CD4-positive, CD25-positive, alpha-beta regulatory T cell (primary cell): Measurements from ENCODE around the gene CSK. TPM values are rescaled to one million over a fixed set of nuclear protein-coding genes. Genes with fewer than 3 reads are reported as not detected.

ENCODE experiments used
- ATAC-seq, 2 donors: fragments of 150-1000 bp; cut with Tn5 transposase; one replicate each; pipeline ENCODE4 v1.10.0; 2021; ENCODE audit warnings: low read depth in 2 of 2, moderate number of reproducible peaks in 2 of 2, moderate library complexity in 1 of 2
- DNase-seq, 3 donors: peaks; one replicate each; pipeline versions ENCODE4 v3.0.0 to v3.0.0-alpha.2; 2012 to 2022; ENCODE audit warnings: mixed read lengths in 1 of 3
- H3K27ac ChIP-seq: one replicate; pipeline ENCODE4 v1.7.0; 2013; ENCODE audit warnings: mild to moderate bottlenecking, low read length; ENCODE audit not compliant: insufficient read depth, poor library complexity, severe bottlenecking
- H3K27me3 ChIP-seq: one replicate; pipeline ENCODE4 v1.7.0; 2013; ENCODE audit warnings: low read length; ENCODE audit not compliant: control insufficient read depth, insufficient read depth
- H3K36me3 ChIP-seq: one replicate; pipeline ENCODE4 v1.7.0; 2013; ENCODE audit warnings: mild to moderate bottlenecking, low read length, moderate library complexity; ENCODE audit not compliant: control insufficient read depth, insufficient read depth
- H3K4me1 ChIP-seq: 2 replicates; pipeline ENCODE4 v1.7.0; 2013; ENCODE audit warnings: mild to moderate bottlenecking, low read length; ENCODE audit not compliant: insufficient read depth, control insufficient read depth, poor library complexity, severe bottlenecking
- H3K4me3 ChIP-seq: one replicate; pipeline ENCODE4 v1.7.0; 2013; ENCODE audit warnings: low read depth, mild to moderate bottlenecking, low read length, moderate library complexity
- H3K9me3 ChIP-seq, 2 experiments: 1 replicate in 1 of 2; 2 replicates in 1 of 2; pipeline ENCODE4 v1.7.0; 2013; ENCODE audit warnings: low read length in 2 of 2, mild to moderate bottlenecking in 1 of 2, moderate library complexity in 1 of 2; ENCODE audit not compliant: control insufficient read depth in 2 of 2
- H3K27ac Mint-ChIP-seq, 3 donors: one replicate each; pipeline ENCODE4 v1.8.0; 2020 to 2022; ENCODE audit warnings: mild to moderate bottlenecking in 3 of 3, mixed read lengths in 3 of 3, moderate library complexity in 2 of 3
- H3K27me3 Mint-ChIP-seq: one replicate; pipeline ENCODE4 v1.8.0; 2022; ENCODE audit warnings: mild to moderate bottlenecking, mixed read lengths
- H3K36me3 Mint-ChIP-seq: one replicate; pipeline ENCODE4 v1.8.0; 2020; ENCODE audit warnings: mixed read lengths
- H3K4me1 Mint-ChIP-seq, 4 donors: one replicate each; pipeline ENCODE4 v1.8.0; 2020 to 2022; ENCODE audit warnings: mixed read lengths in 4 of 4, mild to moderate bottlenecking in 1 of 4
- H3K4me3 Mint-ChIP-seq, 4 donors: one replicate each; pipeline ENCODE4 v1.8.0; 2020 to 2022; ENCODE audit warnings: mild to moderate bottlenecking in 4 of 4, mixed read lengths in 4 of 4, moderate library complexity in 3 of 4
- H3K9me3 Mint-ChIP-seq, 7 donors: one replicate each; pipeline ENCODE4 v1.8.0; 2020 to 2022; ENCODE audit warnings: mixed read lengths in 7 of 7, mild to moderate bottlenecking in 3 of 7, moderate library complexity in 2 of 7
- polyA plus RNA-seq, 4 donors: library from polyadenylated mRNA; unstranded; fragments of 300-500 nt; fragmentation: Illumina TruSeq; gene quantifications; one replicate each; pipeline ENCODE4 v1.2.3, GENCODE V29; 2021
- total RNA-seq: library from RNA; stranded (reverse); gene quantifications from one replicate; pipeline ENCODE4 v1.2.3, GENCODE V29; 2022

CSK gene
- total and polyA plus RNA-seq, 5 donors from 2014 or later: 131 to 257 (median 148) TPM

GRCh38 chr15:74773731-74774252, 8.1 kb upstream of the CSK start:
- Histone ChIP-seq H3K9me3 (no peaks in the 10 kb centered on the region), H3K4me3 (no peak overlapping the region), H3K4me1 (peaks cover 63% of the 10 kb centered on the region), H3K27me3 (no peaks in the 10 kb centered on the region), H3K27ac (no peak overlapping the region), H3K36me3 (no peaks in the 10 kb centered on the region)
- H3K27ac Mint-ChIP-seq: peak overlapping the region; percentile 58 to 95 (median 78)
- ATAC-seq (no peak), DNase-seq (no peak)
- H3K27me3 Mint-ChIP-seq: peaks cover 14% of the 10 kb centered on the region
- no peaks in the 10 kb centered on the region for H3K9me3 Mint-ChIP-seq
- peak overlapping the region in 1 of 4 donors; percentile 49 for H3K4me3 Mint-ChIP-seq
- no peaks in the 10 kb centered on the region for H3K36me3 Mint-ChIP-seq
- H3K4me1 Mint-ChIP-seq: peaks cover 12 to 77% (median 44%) of the 10 kb centered on the region in 4 donors

- peak overlapping the region; percentile 59 to 96 (median 94) for H3K27ac Mint-ChIP-seq
- Histone ChIP-seq H3K27ac (peak overlapping the region; percentile 49), H3K36me3 (no peaks in the 10 kb centered on the region), H3K27me3 (no peaks in the 10 kb centered on the region), H3K4me1 (peaks cover 76% of the 10 kb centered on the region), H3K9me3 (no peaks in the 10 kb centered on the region), H3K4me3 (no peak overlapping the region)
- no peak for DNase-seq
- no peak for ATAC-seq
- no peaks in the 10 kb centered on the region for H3K36me3 Mint-ChIP-seq
- H3K9me3 Mint-ChIP-seq: no peaks in the 10 kb centered on the region
- H3K4me3 Mint-ChIP-seq: peak overlapping the region in 2 of 4 donors; percentile 26 to 94
- peaks cover 22 to 89% (median 54%) of the 10 kb centered on the region in 4 donors for H3K4me1 Mint-ChIP-seq
- H3K27me3 Mint-ChIP-seq: peaks cover 9% of the 10 kb centered on the region
Measured at GRCh38 chr15:74775132-74775562, 6.7 kb upstream of the CSK start.

GRCh38 chr15:74775894-74776293, 6.0 kb upstream of the CSK start:
- Histone ChIP-seq H3K4me3 (no peak overlapping the region), H3K27me3 (no peaks in the 10 kb centered on the region), H3K27ac (peak overlapping the region; percentile 95), H3K4me1 (peaks cover 78% of the 10 kb centered on the region), H3K36me3 (no peaks in the 10 kb centered on the region), H3K9me3 (no peaks in the 10 kb centered on the region)
- Mint-ChIP-seq H3K27ac (peak overlapping the region; percentile 59 to 96 (median 94)), H3K36me3 (no peaks in the 10 kb centered on the region), H3K4me3 (peak overlapping the region in 3 of 4 donors; percentile 18 to 94 (median 57)), H3K27me3 (peaks cover 5% of the 10 kb centered on the region), H3K4me1 (peaks cover 24 to 93% (median 59%) of the 10 kb centered on the region in 4 donors), H3K9me3 (no peaks in the 10 kb centered on the region)
- DNase-seq (no peak), ATAC-seq (no peak)

GRCh38 chr15:74776821-74777768, 4.8 kb upstream of the CSK start:
- Histone ChIP-seq H3K36me3 (no peaks in the 10 kb centered on the region), H3K27me3 (no peaks in the 10 kb centered on the region), H3K27ac (peak overlapping the region; percentile 95), H3K4me1 (peaks cover 76% of the 10 kb centered on the region), H3K4me3 (peak overlapping the region; percentile 48), H3K9me3 (no peaks in the 10 kb centered on the region)
- H3K27ac Mint-ChIP-seq: peak overlapping the region; percentile 94 to 100 (median 99)
- ATAC-seq (peak; percentile 46 to 52), DNase-seq (peak; percentile 43 to 86 (median 62))
- no peaks in the 10 kb centered on the region for H3K9me3 Mint-ChIP-seq
- H3K36me3 Mint-ChIP-seq: no peaks in the 10 kb centered on the region
- peak overlapping the region; percentile 94 to 98 (median 96) for H3K4me3 Mint-ChIP-seq
- H3K4me1 Mint-ChIP-seq: peaks cover 23 to 88% (median 63%) of the 10 kb centered on the region in 4 donors
- peaks cover 4% of the 10 kb centered on the region for H3K27me3 Mint-ChIP-seq

GRCh38 chr15:74777769-74778598, 3.9 kb upstream of the CSK start:
- Mint-ChIP-seq H3K4me1 (peaks cover 23 to 82% (median 63%) of the 10 kb centered on the region in 4 donors), H3K9me3 (no peaks in the 10 kb centered on the region), H3K27me3 (peaks cover 4% of the 10 kb centered on the region), H3K27ac (peak overlapping the region; percentile 94 to 100 (median 99)), H3K36me3 (no peaks in the 10 kb centered on the region), H3K4me3 (peak overlapping the region; percentile 94 to 98 (median 96))
- DNase-seq: no peak
- Histone ChIP-seq H3K4me3 (peak overlapping the region; percentile 51), H3K9me3 (no peaks in the 10 kb centered on the region), H3K27ac (peak overlapping the region; percentile 95), H3K27me3 (no peaks in the 10 kb centered on the region), H3K4me1 (peaks cover 78% of the 10 kb centered on the region), H3K36me3 (no peaks in the 10 kb centered on the region)
- ATAC-seq: no peak

GRCh38 chr15:74778599-74778970, 3.3 kb upstream of the CSK start:
- peaks cover 23 to 78% (median 62%) of the 10 kb centered on the region in 4 donors for H3K4me1 Mint-ChIP-seq
- peaks cover 4% of the 10 kb centered on the region for H3K27me3 Mint-ChIP-seq
- H3K9me3 ChIP-seq: no peaks in the 10 kb centered on the region
- peak overlapping the region; percentile 51 for H3K4me3 ChIP-seq
- no peaks in the 10 kb centered on the region for H3K36me3 Mint-ChIP-seq
- H3K27ac Mint-ChIP-seq: peak overlapping the region; percentile 94 to 100 (median 99)
- no peaks in the 10 kb centered on the region for H3K36me3 ChIP-seq
- no peaks in the 10 kb centered on the region for H3K27me3 ChIP-seq
- peak overlapping the region; percentile 95 for H3K27ac ChIP-seq
- peaks cover 82% of the 10 kb centered on the region for H3K4me1 ChIP-seq
- H3K4me3 Mint-ChIP-seq: peak overlapping the region; percentile 94 to 98 (median 96)
- DNase-seq: no peak
- no peak for ATAC-seq
- no peaks in the 10 kb centered on the region for H3K9me3 Mint-ChIP-seq

- Mint-ChIP-seq H3K27me3 (peaks cover 4% of the 10 kb centered on the region), H3K9me3 (no peaks in the 10 kb centered on the region), H3K4me1 (peaks cover 23 to 74% (median 59%) of the 10 kb centered on the region in 4 donors), H3K36me3 (no peaks in the 10 kb centered on the region), H3K4me3 (peak overlapping the region; percentile 94 to 98 (median 96)), H3K27ac (peak overlapping the region; percentile 94 to 100 (median 99))
- peak overlapping the region; percentile 51 for H3K4me3 ChIP-seq
- no peaks in the 10 kb centered on the region for H3K27me3 ChIP-seq
- H3K9me3 ChIP-seq: no peaks in the 10 kb centered on the region
- peak overlapping the region; percentile 95 for H3K27ac ChIP-seq
- no peaks in the 10 kb centered on the region for H3K36me3 ChIP-seq
- no peak for ATAC-seq
- peaks cover 85% of the 10 kb centered on the region for H3K4me1 ChIP-seq
- no peak for DNase-seq
Measured at GRCh38 chr15:74779162-74779648, 2.7 kb upstream of the CSK start.
